ENCODE results near the gene DLD.
"Not testable (repeated sequence)": the region's sequence is repeated elsewhere in the genome, so short reads cannot be mapped to it uniquely, and the experiment has no call there.

Gene DLD

DNA sequence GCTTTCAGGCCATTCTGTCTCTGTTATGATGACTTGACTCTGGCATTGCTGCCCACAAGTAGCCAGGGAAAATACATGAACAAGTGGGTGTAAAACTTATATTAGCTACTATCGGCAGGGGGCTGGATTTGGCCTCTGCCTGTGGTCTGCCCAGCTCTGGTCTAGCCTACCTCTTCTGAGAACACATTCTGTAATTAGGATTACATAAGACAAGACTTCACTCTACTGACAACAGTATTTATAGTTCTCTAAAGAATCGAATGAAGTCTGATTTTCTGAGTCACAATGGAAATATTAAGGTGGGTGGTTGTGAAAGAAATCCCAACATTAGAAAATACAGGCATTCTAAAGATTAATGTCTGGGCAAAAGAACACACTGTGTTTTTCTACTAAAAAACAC is 55.5 kb downstream of the DLD start:
- DNase-seq, result no peak

DNA sequence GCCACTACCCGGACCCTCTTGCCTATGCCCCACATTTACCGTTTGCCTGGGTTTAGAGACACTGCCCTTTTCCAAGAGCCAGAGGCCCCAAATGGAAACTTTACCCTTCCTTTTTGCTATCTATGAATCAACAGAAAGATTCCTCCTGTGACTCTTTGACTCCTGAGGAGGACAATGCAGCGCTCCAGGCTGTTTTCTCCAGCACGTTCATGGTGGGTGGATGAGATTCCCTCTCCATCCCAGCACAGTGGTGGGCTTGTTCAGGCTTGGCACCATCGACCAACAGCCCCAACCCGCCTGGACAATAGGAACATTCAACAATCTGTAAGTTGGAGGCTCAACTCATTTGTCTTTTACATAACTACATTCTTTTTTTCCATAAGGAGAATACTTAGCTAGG is 55.9 kb downstream of the DLD start:
- DNase-seq, result no peak

DNA sequence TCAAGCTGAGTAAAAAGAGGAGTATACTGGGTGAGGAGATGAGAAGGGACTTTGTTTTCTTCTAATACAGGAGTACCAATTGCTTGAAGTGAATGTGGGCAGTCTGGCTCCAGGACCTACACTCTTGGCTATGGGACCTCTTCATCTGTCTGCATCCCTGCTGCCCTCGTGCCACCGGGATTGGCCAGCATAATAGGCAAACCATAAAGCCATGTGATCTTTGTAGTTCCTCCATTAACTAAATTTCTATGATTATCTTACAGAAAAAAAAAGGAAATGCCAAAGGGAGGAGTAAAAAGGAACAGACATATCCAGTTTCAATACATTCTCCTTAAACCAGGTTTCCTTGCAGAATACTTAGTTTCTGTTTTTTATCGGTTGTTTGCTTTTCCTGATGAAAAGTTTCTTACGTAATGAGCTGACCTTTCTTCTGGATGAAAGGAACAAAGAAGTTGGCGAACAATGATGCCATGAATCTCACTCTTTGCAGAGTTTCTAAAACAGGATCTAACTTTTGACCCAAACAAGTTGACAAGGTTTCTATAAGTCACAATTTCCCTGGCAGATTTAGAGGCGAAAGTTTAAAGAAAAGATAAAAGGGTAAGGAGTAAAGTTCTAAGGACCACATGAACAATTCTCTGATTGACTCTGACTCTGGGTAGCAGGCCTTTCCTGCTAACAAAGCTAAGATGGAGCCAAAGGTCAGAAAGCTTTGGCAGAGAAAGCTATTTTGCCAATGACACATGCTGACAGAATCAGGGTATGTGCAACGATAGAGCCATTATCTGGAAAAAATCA is 57.9 kb downstream of the DLD start:
- DNase-seq, result no peak

DNA sequence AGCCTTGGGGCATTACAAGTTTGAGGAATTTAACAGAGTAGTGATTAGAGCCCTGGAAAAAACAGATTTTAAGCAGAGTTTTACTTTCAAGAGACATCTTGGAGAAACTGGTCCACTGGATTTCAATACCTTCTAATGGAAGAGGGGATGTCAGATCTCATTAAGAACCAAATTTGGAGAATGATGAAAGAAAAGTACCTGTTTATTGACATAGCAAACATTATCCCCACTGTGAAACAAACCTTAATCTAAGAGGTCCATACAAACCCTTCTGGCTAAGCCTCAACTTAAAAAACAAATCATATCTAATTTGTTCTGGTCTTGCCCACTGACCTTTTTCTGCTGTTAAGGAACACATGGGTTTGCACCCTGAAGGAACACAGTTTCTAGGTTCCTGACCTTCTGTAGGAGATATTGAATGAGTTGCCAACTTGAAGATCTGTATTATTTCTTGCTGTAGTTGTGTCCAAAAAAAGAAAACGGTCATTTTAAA is 58.5 kb downstream of the DLD start:
- no peak for DNase-seq

DNA sequence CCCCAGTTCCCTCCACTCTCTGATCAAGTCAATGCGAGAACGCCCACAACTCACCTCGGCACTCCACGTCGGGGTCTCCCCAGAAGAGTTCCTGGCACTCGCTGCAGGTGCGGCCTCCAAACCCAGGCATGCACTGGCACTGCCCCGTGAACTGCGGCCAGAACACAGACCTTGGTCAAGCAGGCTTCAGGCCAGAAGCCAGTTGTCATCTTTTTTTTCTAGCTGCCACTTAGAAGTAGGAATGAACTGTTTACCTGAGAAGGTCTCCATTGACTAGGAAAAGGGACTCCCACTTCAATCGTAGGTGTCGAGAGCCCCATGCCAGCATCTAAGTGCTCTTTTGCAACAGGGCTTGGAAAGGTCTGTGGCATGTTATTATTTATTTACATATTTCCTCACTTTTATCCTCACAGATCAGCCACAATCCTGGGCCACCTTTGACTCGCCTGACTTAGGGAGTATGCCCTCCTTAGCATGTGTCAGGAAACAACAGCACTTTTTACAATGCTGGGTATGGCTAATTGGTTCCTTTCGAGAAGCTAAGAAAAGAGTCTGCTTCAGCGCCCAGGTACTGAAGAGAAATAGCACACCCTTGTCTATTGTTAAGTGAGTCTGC is 60.3 kb downstream of the DLD start:
- no peak for DNase-seq

DNA sequence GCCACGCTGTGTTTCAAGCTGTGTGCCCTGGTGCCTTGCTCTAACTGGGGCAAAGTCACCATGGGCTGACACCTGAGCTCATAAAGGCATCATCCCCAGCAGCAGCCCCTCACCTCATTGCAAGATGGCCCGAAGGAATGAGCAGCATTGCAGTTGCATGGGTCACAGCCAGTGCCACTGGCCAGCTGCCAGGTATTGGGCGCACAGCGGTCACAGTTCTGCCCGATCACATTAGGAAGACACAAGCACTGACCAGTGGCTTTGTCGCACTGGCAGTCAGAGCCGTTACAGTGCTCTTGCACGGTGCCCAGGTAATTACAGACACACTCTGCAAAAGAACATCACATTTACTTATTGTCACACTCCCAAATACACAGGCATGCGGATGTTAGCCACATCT is 60.9 kb downstream of the DLD start:
- no peak for DNase-seq

DNA sequence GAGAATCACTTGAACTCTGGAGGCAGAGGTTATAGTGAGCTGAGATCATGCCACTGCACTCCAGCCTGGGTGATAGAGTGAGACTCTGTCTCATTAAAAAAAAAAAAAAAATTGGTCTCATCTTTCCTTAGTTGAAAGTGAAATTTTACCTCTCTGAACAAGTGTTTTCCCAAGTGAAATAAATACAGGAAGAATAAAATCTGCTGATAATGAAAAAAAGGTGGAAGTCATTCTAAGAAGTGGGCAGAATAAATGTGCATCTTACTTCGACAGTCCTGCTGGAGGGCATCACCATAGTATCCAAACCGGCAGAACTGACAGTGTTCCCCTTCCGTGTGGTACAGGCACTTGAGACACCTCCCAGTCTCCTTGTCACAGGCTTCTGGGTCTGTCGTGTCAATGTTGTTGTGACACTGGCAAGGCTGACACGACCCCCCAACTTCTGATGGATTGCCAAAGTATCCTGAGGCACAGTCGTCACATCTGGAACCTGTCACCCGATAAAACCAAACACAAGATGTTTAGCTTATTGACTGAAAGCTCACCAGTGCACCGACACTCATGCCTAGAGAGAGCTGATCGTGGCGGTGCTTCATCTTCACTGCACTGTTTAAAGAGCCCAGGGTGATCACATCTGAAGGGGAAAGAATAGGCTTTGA is 62.4 kb downstream of the DLD start:
- DNase-seq, result no peak

DNA sequence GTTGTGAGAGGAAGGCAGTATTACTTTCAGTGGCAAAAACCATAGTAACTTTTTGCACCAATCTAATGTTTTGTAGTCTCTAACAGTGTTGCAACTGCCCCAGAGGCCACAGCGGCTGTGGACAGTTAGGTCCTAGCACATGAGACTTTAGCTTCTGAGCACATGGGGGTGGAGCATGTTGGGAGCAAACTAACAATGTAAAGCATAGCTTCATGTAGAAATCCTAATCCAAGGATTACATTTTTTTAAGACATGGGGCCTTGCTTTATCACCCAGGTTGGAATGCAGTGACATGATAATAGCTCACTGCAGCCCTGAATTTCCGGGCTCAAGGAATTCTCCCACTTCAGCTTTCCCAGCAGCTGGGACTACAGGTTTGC is 62.9 kb downstream of the DLD start:
- DNase-seq, result no peak

DNA sequence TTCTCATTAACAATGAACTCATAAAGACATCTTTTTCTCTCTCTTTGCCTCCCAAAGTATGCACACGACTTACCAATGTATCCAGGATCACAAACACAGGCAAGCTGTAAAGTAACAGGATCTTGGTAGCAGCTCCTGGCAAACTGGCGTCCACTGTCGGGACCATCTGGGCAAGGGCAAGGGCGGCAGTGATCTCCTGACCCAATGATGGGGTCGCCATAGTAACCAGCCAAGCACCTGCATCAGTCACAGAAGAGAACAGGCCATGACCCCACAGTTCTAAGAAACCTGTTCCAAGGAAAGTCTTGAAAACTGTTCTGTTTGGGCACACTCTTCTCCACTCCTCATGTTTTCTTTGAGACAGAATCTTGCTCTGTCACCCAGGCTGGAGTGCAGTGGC is 64.4 kb downstream of the DLD start:
- DNase-seq, result no peak

DNA sequence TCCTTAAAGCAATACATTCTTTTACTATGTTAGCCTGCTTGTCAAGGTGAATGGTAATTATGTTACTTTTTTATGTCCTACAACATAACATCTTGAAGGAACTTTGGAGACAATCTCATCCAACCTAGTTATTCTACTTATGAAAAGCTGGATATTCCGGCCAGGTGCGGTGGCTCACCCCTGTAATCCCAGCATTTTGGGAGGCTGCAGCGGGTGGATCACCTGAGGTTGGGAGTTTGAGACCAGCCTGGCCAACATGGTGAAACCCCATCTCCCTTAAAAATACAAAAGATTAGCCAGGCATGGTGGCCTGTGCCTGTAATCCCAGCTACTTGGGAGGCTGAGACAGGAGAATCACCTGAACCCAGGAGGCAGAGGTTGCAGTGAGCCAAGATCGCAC is 66.0 kb downstream of the DLD start:
- DNase-seq, result not testable (repeated sequence)

DNA sequence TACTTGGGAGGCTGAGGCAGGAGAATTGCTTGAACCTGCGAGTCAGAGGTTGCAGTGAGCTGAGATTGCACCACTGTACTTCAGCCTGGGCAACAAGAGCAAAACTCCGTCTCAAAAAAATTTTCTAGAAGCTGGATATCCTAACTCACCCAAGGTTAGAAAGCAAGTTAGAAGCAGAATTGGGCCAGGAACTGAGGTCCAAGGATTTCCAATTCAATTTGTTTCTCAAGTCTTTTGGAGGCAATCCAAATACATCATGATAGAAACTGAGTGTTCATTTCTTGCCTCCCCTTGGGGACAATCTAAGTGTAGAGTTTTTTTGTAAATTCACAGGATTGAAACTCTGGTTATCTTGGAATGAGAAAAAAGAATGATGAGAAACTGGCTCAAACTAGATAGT is 66.5 kb downstream of the DLD start:
- DNase-seq, result no peak

DNA sequence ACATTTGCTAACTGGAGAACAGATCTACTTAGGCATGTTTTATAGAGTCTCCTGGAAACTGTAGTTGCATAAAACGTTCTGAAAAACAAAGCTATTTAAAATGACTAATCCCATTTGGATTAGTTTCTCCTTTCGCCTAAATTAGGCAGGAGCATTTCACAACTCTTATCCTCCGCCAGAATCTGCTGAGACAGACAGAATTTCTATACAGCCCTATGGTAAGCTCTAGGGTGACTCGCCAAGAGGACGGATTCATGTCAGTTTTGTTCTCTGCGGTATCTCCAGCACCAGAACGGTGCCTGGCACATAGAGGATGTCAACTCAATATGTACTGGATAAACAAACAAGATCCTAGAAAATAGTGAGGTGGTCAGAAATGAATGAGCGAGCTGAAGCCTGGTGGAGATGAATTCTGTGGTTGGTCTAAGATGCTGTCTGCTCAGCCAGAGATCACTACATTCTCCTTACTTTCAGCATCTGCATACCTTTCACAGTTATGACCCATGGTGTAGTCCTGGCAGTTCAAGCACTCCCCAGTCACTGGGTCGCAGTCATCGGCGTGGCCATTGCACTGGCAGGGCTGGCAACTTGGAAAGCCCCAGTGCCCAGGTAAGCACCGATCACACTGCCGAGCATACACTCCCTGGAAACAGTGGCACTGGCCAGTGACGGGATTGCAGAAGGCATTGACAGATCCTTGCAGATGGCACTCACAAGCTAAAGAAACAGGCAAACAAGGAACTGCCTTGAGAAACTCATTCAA is 68.0 kb downstream of the DLD start:
- no peak for DNase-seq

DNA sequence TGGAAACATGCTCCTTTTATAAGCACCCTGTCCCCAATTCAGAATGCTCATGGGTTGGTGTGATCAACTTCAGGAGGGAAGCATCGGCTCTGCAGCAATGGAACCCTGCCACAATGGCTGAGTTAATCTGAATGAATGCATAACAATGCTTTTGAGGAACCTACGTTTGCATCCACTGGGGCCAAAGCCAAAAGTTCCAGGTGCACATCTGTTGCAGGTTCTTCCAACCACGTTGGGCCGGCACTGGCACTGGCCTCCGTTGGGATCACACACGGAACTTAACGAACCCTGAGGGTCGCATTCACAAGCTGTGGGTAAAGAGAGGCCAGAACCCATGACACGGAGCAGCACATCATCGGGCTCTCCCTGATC is 68.5 kb downstream of the DLD start:
- no peak for DNase-seq

DNA sequence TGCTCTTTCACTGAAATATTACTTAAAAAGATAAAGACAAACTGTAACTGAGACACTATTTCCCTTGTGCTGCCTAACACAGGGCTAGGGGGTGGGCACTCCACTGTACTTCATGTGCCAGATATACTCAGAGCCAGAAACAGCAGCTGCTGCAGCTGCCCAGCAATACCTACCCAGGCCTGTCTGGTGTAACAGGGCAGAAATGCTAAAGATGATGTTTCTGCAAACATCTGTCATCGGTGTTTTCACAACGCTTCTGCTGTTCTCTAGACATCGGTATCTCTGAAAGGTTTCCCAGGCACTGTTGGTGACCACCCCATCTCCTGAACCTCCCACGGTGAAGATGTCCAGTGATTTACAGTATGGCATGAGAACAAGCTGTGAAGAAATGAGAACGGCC is 69.3 kb downstream of the DLD start:
- no peak for DNase-seq

DNA sequence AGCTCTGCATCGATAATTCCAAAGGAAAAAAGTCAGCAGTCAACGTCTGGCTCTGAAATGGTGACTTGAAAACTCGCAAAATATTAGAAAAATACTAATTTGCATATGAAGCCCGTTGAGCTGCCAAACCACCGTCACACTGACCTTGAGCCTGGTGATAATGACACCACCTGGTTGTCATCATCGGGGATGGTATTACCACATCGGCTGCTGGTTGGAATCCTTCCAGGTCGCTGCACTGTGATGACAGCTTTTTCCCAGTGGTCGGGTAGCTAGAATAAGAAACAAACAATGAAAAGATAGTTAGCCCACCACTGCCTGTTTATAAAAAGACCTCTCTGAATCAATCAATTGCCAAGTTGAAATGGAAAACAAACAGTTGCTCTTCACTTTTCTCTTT is 70.4 kb downstream of the DLD start:
- no peak for DNase-seq

DNA sequence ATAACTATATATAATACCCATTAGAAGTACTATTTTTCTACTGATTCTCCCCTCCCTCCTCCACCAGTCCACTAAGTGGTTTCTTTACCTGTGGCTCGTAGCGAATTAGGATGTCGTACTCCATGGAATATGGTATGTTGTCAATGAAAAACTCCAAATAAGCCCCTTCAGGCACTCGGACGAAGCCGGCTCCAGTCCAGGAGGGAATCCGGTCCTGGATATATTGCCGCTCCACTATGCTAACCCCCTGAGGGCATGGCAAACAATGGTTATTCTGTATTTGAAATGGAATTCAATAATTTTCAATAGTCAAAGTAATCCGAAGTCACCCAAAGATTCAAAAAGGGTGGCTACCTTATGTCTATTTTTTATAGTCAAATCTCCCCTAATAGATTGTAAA is 71.8 kb downstream of the DLD start:
- DNase-seq, result no peak

DNA sequence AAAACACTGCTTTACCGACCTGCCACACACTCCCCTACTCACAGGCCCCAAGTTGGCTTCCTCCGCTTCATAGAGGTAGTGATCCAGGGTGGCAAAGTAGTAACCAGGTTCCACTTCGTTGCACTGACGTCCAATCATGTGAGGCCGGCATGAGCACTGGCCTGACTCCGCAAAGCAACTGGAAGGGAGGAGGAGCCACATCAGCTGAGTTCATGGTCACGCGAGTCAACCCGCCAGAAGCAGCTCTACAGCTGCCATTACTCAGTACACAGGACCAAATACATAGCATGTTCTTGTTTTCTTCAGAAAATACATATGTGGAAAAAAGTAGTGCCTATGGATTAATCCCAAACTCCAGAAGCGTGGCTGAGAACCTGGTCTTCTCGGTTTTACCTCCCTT is 73.5 kb downstream of the DLD start:
- no peak for DNase-seq

DNA sequence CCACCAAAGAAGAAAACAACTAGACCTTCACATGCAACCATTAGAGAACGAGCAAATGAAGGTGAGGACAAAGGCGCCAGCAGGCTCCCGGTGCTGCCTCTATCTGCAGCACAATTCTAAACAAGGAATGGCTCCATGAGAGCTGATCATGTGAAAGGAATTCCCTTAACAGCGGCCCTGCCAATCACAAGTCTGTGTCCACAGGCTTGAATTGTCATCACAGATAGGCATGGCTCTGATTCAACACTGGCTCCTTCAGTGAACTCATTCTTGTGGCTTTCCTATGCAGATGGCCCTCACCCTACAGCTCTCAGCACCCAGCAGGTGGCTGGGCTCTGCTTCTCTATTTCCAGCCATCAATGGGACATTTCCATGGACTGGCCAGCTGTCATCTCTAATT is 75.7 kb downstream of the DLD start:
- DNase-seq, result no peak

DNA sequence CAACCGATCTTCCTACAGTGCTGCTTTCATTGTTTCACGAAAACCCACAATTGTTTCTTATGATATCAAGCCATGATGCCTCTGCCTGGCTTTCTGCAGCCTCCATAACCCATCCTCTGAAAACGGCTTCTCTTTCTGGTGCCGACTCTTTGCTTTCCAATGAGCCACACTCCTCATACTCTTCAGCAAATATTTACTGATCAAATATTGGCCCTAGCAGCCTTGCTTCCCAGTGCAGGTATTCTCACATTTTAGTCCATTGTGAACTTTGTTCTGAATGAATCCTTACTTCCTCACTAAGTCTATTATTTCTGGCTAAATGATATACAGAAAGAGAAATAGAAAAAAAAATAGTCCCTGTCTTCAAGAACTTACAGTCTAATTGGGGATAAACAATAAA is 76.4 kb downstream of the DLD start:
- DNase-seq, result no peak

DNA sequence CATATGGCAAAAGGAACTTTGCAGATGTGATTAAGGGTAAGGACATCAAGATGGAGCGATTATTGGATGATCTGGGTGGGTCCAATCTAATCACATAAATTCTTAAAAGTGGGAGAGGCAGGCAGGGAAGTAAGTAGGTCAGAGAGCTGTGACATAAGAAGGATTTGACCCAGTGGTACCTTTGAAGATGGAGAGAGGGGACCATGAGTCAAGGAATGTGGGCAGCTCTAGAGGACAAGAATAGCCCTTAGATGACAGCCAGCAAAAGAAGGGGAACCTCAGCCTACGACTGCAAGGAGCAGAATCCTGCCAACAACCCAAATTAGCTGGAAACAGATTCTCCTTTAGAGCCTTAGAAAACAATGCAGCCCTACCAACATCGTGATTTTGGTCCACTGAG is 77.5 kb downstream of the DLD start:
- DNase-seq, result no peak

DNA sequence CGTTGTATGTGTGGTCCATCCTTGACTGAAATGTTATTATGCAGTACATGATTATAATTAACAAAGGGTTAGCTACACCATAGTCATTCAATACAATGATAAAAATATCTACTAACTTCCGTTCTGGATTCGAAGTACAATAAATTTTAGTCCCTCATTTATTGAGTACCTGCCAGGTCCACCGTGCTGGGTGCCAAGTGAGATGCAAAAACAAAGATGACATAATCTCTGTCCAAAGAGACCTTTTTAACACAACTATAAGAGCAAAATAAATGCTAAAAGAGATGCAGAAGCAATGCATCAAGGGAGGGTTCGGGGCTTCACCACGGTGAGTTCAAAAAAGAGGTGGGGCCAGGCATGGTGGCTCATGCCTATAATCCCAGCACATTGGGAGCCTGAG is 78.9 kb downstream of the DLD start:
- DNase-seq, result no peak

Data from CD4-positive, alpha-beta T cell treated with Interleukin-10 for 1 hour (primary cell).